Measurements from ENCODE around the gene KRTAP19-6. TPM values are rescaled to one million over a fixed set of nuclear protein-coding genes. Genes with fewer than 3 reads are reported as not detected.
"Not testable (repeated sequence)": the region's sequence is repeated elsewhere in the genome, so short reads cannot be mapped to it uniquely, and the experiment has no call there.

KRTAP19-6 gene
- total RNA-seq, 2 donors from 2014 or later: not detected

- ATAC-seq (ENCODE audit: insufficient number of reproducible peaks, low FRiP score, low read depth): no peak
Observed at GRCh38 chr21:30561264-30561895, 19.7 kb upstream of the KRTAP19-6 start, which contains the start of gene KRTAP19-7. Gene KRTAP19-7 (minus strand): TSS chr21:30561314. CDS start chr21:30561289, 25 bp downstream.

DNA sequence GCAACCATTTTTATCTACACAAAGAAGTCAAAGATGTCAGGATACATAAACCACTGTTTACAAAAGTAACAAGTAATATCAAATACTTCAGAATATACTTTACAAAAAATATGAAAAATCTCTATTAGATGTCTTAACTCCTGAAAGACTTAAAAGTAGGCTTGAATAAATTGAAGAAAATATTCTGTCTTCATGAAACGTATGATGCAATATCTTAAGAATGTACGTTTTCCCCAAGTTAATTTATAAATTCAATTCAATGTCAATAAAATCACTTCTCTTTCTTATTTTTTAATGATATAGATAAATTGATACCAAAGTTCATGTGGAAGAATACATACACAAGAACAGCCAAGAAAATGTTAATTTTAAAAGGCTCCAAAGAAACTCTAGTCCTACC lies 13.4 kb upstream of the KRTAP19-6 start:
- ATAC-seq (ENCODE audit: insufficient number of reproducible peaks, low FRiP score, low read depth) (no peak), DNase-seq (ENCODE audit: low spot score) (no peak)
- no peak overlapping the region for H3K27ac ChIP-seq
- TF ChIP-seq, protein P1, sequence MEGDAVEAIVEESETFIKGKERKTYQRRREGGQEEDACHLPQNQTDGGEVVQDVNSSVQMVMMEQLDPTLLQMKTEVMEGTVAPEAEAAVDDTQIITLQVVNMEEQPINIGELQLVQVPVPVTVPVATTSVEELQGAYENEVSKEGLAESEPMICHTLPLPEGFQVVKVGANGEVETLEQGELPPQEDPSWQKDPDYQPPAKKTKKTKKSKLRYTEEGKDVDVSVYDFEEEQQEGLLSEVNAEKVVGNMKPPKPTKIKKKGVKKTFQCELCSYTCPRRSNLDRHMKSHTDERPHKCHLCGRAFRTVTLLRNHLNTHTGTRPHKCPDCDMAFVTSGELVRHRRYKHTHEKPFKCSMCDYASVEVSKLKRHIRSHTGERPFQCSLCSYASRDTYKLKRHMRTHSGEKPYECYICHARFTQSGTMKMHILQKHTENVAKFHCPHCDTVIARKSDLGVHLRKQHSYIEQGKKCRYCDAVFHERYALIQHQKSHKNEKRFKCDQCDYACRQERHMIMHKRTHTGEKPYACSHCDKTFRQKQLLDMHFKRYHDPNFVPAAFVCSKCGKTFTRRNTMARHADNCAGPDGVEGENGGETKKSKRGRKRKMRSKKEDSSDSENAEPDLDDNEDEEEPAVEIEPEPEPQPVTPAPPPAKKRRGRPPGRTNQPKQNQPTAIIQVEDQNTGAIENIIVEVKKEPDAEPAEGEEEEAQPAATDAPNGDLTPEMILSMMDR (IDR thresholded peaks at IDR 0.05): no peak
- no peak overlapping the region for H3K4me3 ChIP-seq
- H3K27me3 ChIP-seq (replicated peaks; ENCODE audit: insufficient read depth): no peaks in the 10 kb centered on the region
- no peaks in the 10 kb centered on the region for H3K9me3 ChIP-seq
- H3K36me3 ChIP-seq: no peaks in the 10 kb centered on the region
- H3K4me1 ChIP-seq (ENCODE audit: control insufficient read depth in 1 of 2, low read depth in 2 of 2): no peaks in the 10 kb centered on the region

More at GRCh38 chr21:30561264-30561895, 19.7 kb upstream of the KRTAP19-6 start, which contains the start of gene KRTAP19-7:
- Histone ChIP-seq H3K36me3 (no peaks in the 10 kb centered on the region), H3K4me3 (no peak within 1 kb of the TSS), H3K27ac (no peak within 1 kb of the TSS), H3K4me1 (ENCODE audit: control insufficient read depth in 1 of 2, low read depth in 2 of 2) (no peaks in the 10 kb centered on the region), H3K27me3 (replicated peaks; ENCODE audit: insufficient read depth) (no peaks in the 10 kb centered on the region), H3K9me3 (no peaks in the 10 kb centered on the region)
- TF ChIP-seq, protein P1 (IDR thresholded peaks at IDR 0.05): no peak
- no peak for DNase-seq (ENCODE audit: low spot score)

GRCh38 chr21:30552782-30553181 lies 11.1 kb upstream of the KRTAP19-6 start:
- DNase-seq (ENCODE audit: low spot score) (no peak), ATAC-seq (ENCODE audit: insufficient number of reproducible peaks, low FRiP score, low read depth) (no peak)
- no peaks in the 10 kb centered on the region for H3K9me3 ChIP-seq
- no peaks in the 10 kb centered on the region for H3K27me3 ChIP-seq (replicated peaks; ENCODE audit: insufficient read depth)
- no peaks in the 10 kb centered on the region for H3K4me1 ChIP-seq (ENCODE audit: control insufficient read depth in 1 of 2, low read depth in 2 of 2)
- TF ChIP-seq, protein P1 (IDR thresholded peaks at IDR 0.05): no peak
- no peaks in the 10 kb centered on the region for H3K36me3 ChIP-seq
- no peak overlapping the region for H3K27ac ChIP-seq
- no peak overlapping the region for H3K4me3 ChIP-seq

DNA sequence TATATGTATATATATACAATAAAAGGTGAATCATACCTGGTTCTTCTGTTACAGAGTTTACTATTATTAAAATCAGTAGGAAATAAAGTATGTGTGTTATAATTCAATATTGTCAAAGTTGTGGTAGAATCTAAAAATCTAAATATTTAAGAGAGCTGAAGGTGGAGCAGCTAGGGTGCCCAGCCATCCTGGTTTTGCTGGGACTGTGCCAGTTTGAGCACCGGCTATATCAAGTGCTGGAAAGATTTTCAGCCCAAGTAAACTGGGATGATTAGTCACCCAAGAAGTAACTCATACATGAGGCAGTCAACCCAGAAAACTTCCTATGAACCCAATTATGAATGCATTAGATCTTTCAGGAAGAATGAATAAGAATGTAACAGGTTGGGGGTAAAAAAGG lies 22.8 kb downstream of the KRTAP19-6 start:
- H3K9me3 ChIP-seq: no peaks in the 10 kb centered on the region
- no peaks in the 10 kb centered on the region for H3K27me3 ChIP-seq (replicated peaks; ENCODE audit: insufficient read depth)
- H3K4me1 ChIP-seq (ENCODE audit: control insufficient read depth in 1 of 2, low read depth in 2 of 2): no peaks in the 10 kb centered on the region
- no peak for ATAC-seq (ENCODE audit: insufficient number of reproducible peaks, low FRiP score, low read depth)
- no peak overlapping the region for H3K4me3 ChIP-seq
- TF ChIP-seq, protein P1 (IDR thresholded peaks at IDR 0.05): no peak
- no peak for DNase-seq (ENCODE audit: low spot score)
- no peak overlapping the region for H3K27ac ChIP-seq
- H3K36me3 ChIP-seq: no peaks in the 10 kb centered on the region

DNA sequence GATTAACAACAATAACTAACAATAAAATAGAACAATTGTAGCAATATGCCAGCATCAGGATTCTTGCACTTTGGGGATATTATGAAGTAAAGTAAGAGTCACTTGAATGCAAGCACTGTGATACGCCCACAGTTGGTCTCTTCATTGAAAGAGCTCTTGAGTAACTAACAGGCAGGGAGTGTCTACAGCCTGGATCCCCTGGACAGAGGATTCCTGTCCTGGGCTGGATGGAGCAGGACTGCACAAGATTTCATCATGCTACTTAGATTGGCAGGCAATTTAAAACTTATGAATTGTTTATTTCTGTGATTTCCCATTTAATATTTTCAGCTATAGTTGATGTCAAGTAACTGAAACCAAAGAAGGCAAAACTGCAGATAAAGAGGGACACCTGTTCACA lies 26.0 kb downstream of the KRTAP19-6 start:
- no peak for DNase-seq (ENCODE audit: low spot score)
- no peak overlapping the region for H3K27ac ChIP-seq
- H3K27me3 ChIP-seq (replicated peaks; ENCODE audit: insufficient read depth): no peaks in the 10 kb centered on the region
- H3K4me1 ChIP-seq (ENCODE audit: control insufficient read depth in 1 of 2, low read depth in 2 of 2): no peaks in the 10 kb centered on the region
- H3K4me3 ChIP-seq: no peak overlapping the region
- H3K9me3 ChIP-seq: no peaks in the 10 kb centered on the region
- TF ChIP-seq, protein P1 (IDR thresholded peaks at IDR 0.05): no peak
- H3K36me3 ChIP-seq: no peaks in the 10 kb centered on the region
- no peak for ATAC-seq (ENCODE audit: insufficient number of reproducible peaks, low FRiP score, low read depth)

- not testable (repeated sequence) for H3K27me3 ChIP-seq (replicated peaks; ENCODE audit: insufficient read depth); H3K9me3 ChIP-seq; H3K27ac ChIP-seq; H3K36me3 ChIP-seq; H3K4me1 ChIP-seq (ENCODE audit: control insufficient read depth in 1 of 2, low read depth in 2 of 2); H3K4me3 ChIP-seq; DNase-seq (ENCODE audit: low spot score); ATAC-seq (ENCODE audit: insufficient number of reproducible peaks, low FRiP score, low read depth)
Observed at GRCh38 chr21:30505621-30506205, 36.0 kb downstream of the KRTAP19-6 start.
